CD14-positive monocyte (primary cell): ENCODE measurements around the gene ANKRD23. TPM values are rescaled to one million over a fixed set of nuclear protein-coding genes. Genes with fewer than 3 reads are reported as not detected.
A peak's percentile ranks its signal among the peaks of the same experiment; 100 is the strongest.

Experiments
- DNase-seq, 3 donors: peaks; one replicate each; pipeline ENCODE4 v3.0.0-alpha.2; 2011 to 2022
- H2AFZ ChIP-seq: 2 replicates; pipeline ENCODE4 v1.6.0; 2012; ENCODE audit warnings: mild to moderate bottlenecking, low read depth, low read length, inconsistent platforms; ENCODE audit not compliant: insufficient read depth, poor library complexity, severe bottlenecking
- H3K27ac ChIP-seq, 2 donors: 1 replicate in 1 of 2; 2 replicates in 1 of 2; pipeline ENCODE4 v1.5.1; 2012 to 2013; ENCODE audit warnings: low read length in 2 of 2, control low read depth in 1 of 2, inconsistent platforms in 1 of 2, low read depth in 1 of 2, mild to moderate bottlenecking in 1 of 2
- H3K27me3 ChIP-seq, 2 donors: one replicate each; pipeline versions ENCODE4 v1.6.0 to v1.6.1; 2011 to 2013; ENCODE audit warnings: low read length in 2 of 2; ENCODE audit not compliant: control insufficient read depth in 2 of 2, insufficient read depth in 2 of 2
- H3K36me3 ChIP-seq, 2 donors: replicated peaks in 1 of 2; 1 replicate in 1 of 2; 2 replicates in 1 of 2; pipeline versions ENCODE4 v1.5.1 to v1.6.1; 2012 to 2013; ENCODE audit warnings: low read length in 2 of 2, control low read depth in 1 of 2, inconsistent platforms in 1 of 2, mild to moderate bottlenecking in 1 of 2; ENCODE audit not compliant: insufficient read depth in 2 of 2, control insufficient read depth in 1 of 2
- H3K4me1 ChIP-seq, 2 donors: 1 replicate in 1 of 2; 2 replicates in 1 of 2; pipeline versions ENCODE4 v1.5.1 to v1.6.1; 2012 to 2013; ENCODE audit warnings: low read length in 2 of 2, control low read depth in 1 of 2, inconsistent platforms in 1 of 2, mild to moderate bottlenecking in 1 of 2, moderate library complexity in 1 of 2; ENCODE audit not compliant: insufficient read depth in 2 of 2, control insufficient read depth in 1 of 2
- H3K4me2 ChIP-seq: replicated peaks from 2 replicates; pipeline ENCODE3; 2012; ENCODE audit warnings: low read length, moderate library complexity, mild to moderate bottlenecking; ENCODE audit not compliant: poor library complexity, severe bottlenecking; ENCODE audit errors: extremely low read depth
- H3K4me3 ChIP-seq, 3 experiments: fragments of 200-600 bp in 1 of 3; sonication (generic) in 1 of 3; replicated peaks in 1 of 3; 1 replicate in 2 of 3; 2 replicates in 1 of 3; pipeline ENCODE4 v1.5.1; 2011 to 2013; ENCODE audit warnings: low read length in 3 of 3, mild to moderate bottlenecking in 3 of 3, control low read depth in 2 of 3, low read depth in 2 of 3, inconsistent platforms in 1 of 3, moderate library complexity in 1 of 3
- H3K79me2 ChIP-seq: 2 replicates; pipeline ENCODE4 v1.6.0; 2012; ENCODE audit warnings: mild to moderate bottlenecking, control low read depth, inconsistent platforms, low read length, moderate library complexity; ENCODE audit not compliant: insufficient read depth
- H3K9ac ChIP-seq: 2 replicates; pipeline ENCODE4 v1.6.0; 2017; ENCODE audit warnings: low read length, mild to moderate bottlenecking; ENCODE audit not compliant: insufficient read depth, poor library complexity, severe bottlenecking
- H3K9me3 ChIP-seq, 2 donors: replicated peaks in 1 of 2; 1 replicate in 1 of 2; 2 replicates in 1 of 2; pipeline versions ENCODE4 v1.5.1 to v1.6.1; 2012 to 2013; ENCODE audit warnings: low read length in 2 of 2, control low read depth in 1 of 2; ENCODE audit not compliant: control insufficient read depth in 1 of 2, insufficient read depth in 1 of 2
- H4K20me1 ChIP-seq: 2 replicates; pipeline ENCODE4 v1.6.0; 2012; ENCODE audit warnings: mild to moderate bottlenecking, low read length, control low read depth, moderate library complexity; ENCODE audit not compliant: insufficient read depth
- H3K27ac Mint-ChIP-seq, 7 donors: one replicate each; pipeline ENCODE4 v1.8.0; 2020; ENCODE audit warnings: mild to moderate bottlenecking in 7 of 7, mixed read lengths in 7 of 7, moderate library complexity in 6 of 7, inconsistent platforms in 2 of 7
- H3K27me3 Mint-ChIP-seq, 3 donors: one replicate each; pipeline ENCODE4 v1.8.0; 2021 to 2022; ENCODE audit warnings: low read depth in 3 of 3, mild to moderate bottlenecking in 3 of 3, mixed read lengths in 3 of 3, moderate library complexity in 3 of 3, inconsistent platforms in 1 of 3
- H3K36me3 Mint-ChIP-seq, 2 donors: one replicate each; pipeline ENCODE4 v1.8.0; 2020; ENCODE audit warnings: mixed read lengths in 2 of 2, inconsistent platforms in 1 of 2, mild to moderate bottlenecking in 1 of 2
- H3K4me1 Mint-ChIP-seq: one replicate; pipeline ENCODE4 v1.8.0; 2020; ENCODE audit warnings: mild to moderate bottlenecking, mixed read lengths
- H3K4me3 Mint-ChIP-seq, 2 donors: one replicate each; pipeline ENCODE4 v1.8.0; 2020; ENCODE audit warnings: mild to moderate bottlenecking in 2 of 2, mixed read lengths in 2 of 2, moderate library complexity in 1 of 2
- H3K9me3 Mint-ChIP-seq, 7 donors: one replicate each; pipeline ENCODE4 v1.8.0; 2020 to 2022; ENCODE audit warnings: mixed read lengths in 7 of 7, mild to moderate bottlenecking in 6 of 7, moderate library complexity in 6 of 7, inconsistent platforms in 2 of 7
- WGBS: methylation state at CpG from one replicate; pipeline ENCODE4 v1.1.5; 2013; ENCODE audit warnings: missing lambda C conversion rate; ENCODE audit not compliant: insufficient coverage; 5-methylcytosine and 5-hydroxymethylcytosine counted together
- intact Hi-C, 2 donors: fragments of 100-400 bp; cut with micrococcal nuclease; formaldehyde crosslinking; loops; one replicate each; pipeline versions ENCODE4 v1.15.0 to v1.15.1; 2023
- polyA plus RNA-seq, 3 donors: library from polyadenylated mRNA; depleted of rRNA in 1 of 3; unstranded in 2 of 3; stranded (reverse) in 1 of 3; fragments of 300-500 nt in 2 of 3; fragments of >200 nt in 1 of 3; fragmentation: Illumina TruSeq in 2 of 3; gene quantifications; 1 replicate in 2 of 3; 2 replicates in 1 of 3; pipeline ENCODE4 v1.2.3, GENCODE V29; 2012 to 2021
- TF ChIP-seq, protein P1 (sequence below): fragments of 200-600 bp; IDR thresholded peaks from one replicate; pipeline ENCODE4 v1.8.0; 2022; ENCODE audit warnings: antibody characterized with exemption, mild to moderate bottlenecking

ANKRD23 gene
- polyA plus RNA-seq, 3 donors = 1.4 TPM; not detected in 2

DNA sequence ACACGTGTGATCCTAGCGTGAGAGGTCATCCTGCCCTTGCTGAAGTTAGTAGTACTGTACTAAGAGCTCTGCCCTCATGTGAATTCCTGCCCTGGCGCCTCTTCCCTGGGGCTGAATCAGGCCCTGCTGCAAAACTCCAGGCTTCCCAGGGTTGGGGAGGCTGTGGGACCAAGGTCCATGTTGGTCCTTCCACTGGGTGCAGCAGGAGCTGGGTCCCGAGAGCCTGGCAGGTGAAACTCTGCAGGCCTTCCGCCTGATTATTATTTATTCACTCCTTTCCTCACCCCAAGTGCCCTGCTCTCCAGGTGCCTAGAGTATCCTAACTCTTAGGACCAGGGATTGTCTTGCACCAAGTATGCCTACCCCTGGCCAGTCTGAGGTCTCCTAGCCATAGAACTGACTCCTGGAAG lies 33.0 kb downstream of the ANKRD23 start:
- no peak overlapping the region for H3K4me2 ChIP-seq
- H3K27me3 ChIP-seq = no peaks in the 10 kb centered on the region
- intact Hi-C loops = loop anchor here in 1 of 2 donors (10.0 kb wide), 1 partner anchor 46 kb away; the partner anchor contains the start of gene CNNM4
- no peak overlapping the region for H3K27ac ChIP-seq
- no peaks in the 10 kb centered on the region for H4K20me1 ChIP-seq
- H3K9ac ChIP-seq = no peak overlapping the region
- TF ChIP-seq, protein P1, sequence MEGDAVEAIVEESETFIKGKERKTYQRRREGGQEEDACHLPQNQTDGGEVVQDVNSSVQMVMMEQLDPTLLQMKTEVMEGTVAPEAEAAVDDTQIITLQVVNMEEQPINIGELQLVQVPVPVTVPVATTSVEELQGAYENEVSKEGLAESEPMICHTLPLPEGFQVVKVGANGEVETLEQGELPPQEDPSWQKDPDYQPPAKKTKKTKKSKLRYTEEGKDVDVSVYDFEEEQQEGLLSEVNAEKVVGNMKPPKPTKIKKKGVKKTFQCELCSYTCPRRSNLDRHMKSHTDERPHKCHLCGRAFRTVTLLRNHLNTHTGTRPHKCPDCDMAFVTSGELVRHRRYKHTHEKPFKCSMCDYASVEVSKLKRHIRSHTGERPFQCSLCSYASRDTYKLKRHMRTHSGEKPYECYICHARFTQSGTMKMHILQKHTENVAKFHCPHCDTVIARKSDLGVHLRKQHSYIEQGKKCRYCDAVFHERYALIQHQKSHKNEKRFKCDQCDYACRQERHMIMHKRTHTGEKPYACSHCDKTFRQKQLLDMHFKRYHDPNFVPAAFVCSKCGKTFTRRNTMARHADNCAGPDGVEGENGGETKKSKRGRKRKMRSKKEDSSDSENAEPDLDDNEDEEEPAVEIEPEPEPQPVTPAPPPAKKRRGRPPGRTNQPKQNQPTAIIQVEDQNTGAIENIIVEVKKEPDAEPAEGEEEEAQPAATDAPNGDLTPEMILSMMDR = no peak
- Mint-ChIP-seq H3K9me3 (no peaks in the 10 kb centered on the region), H3K4me3 (no peak overlapping the region), H3K27ac (no peak overlapping the region), H3K27me3 (peaks cover 1 to 3% (median 2%) of the 10 kb centered on the region in 3 donors), H3K4me1 (peaks cover 12% of the 10 kb centered on the region), H3K36me3 (peaks cover 25 to 33% of the 10 kb centered on the region in 2 donors)
- H3K4me3 ChIP-seq = no peak overlapping the region
- H2AFZ ChIP-seq = no peak overlapping the region
- H3K36me3 ChIP-seq = peaks cover 15 to 22% of the 10 kb centered on the region in 2 donors
- WGBS = 100% methylated on average over 3 of the region's 5 CpGs
- no peaks in the 10 kb centered on the region for H3K9me3 ChIP-seq
- no peak for DNase-seq
- peaks cover 5 to 9% of the 10 kb centered on the region in 2 donors for H3K4me1 ChIP-seq
- H3K79me2 ChIP-seq = no peaks in the 10 kb centered on the region

DNA sequence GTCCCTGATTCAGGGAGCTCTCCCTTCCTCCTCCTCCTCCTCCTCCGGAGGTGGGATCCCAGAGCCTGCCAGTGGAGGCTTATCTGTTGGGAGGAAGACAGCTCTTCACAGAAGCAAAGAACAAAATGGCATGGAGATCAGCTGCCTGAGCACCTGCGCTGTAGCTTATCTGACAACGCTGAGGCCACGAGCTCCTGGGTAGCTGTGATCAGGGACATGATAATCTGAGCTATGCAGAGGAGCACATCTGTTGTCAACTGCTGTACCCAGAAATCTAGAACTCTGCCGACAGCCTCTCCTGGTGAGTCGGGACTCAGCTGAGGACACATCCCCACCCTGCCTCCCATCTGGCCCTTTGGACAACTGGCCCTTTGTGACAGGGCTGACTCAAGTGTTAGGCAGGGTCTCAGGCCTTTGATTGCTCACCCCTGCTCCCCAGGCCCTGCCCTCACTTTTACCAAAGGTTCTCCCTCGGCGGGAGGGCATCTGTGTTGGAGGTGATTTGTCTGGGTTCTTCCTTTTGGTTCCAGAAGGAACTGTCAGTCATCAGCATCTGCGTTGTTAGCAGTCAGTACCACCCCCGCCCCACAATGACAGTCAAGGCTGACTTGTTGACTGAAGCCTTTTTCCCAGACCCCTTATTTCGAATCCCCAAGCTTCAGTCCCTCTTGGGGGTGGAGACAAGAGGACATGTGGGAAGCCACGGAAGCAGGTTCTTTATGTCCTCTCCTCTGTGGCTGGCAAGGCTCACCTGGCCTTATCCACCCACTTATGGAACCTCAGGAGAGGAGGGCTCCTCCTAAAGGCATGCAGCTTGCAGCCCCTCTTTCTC lies 33.7 kb downstream of the ANKRD23 start:
- Mint-ChIP-seq H3K36me3 (peaks cover 25 to 33% of the 10 kb centered on the region in 2 donors), H3K27me3 (peaks cover 1 to 3% (median 2%) of the 10 kb centered on the region in 3 donors), H3K4me1 (peaks cover 6% of the 10 kb centered on the region), H3K9me3 (no peaks in the 10 kb centered on the region), H3K4me3 (no peak overlapping the region), H3K27ac (peak overlapping the region in 1 of 7 donors; percentile 18)
- H3K27ac ChIP-seq = no peak overlapping the region
- DNase-seq = no peak
- no peak overlapping the region for H3K4me2 ChIP-seq
- no peak overlapping the region for H3K4me3 ChIP-seq
- H3K79me2 ChIP-seq = no peaks in the 10 kb centered on the region
- TF ChIP-seq, protein P1 = no peak
- peaks cover 15 to 22% of the 10 kb centered on the region in 2 donors for H3K36me3 ChIP-seq
- H4K20me1 ChIP-seq = no peaks in the 10 kb centered on the region
- H3K27me3 ChIP-seq = no peaks in the 10 kb centered on the region
- intact Hi-C loops = loop anchor here in 1 of 2 donors (10.0 kb wide), 1 partner anchor 45 kb away; the partner anchor contains the start of gene CNNM4
- 94% methylated on average over 5 of the region's 12 CpGs for WGBS
- no peaks in the 10 kb centered on the region for H3K9me3 ChIP-seq
- no peak overlapping the region for H2AFZ ChIP-seq
- H3K9ac ChIP-seq = no peak overlapping the region
- peaks cover 1 to 4% of the 10 kb centered on the region in 2 donors for H3K4me1 ChIP-seq
